ENCODE measurements around the gene KLHL29.

The KLHL29 gene

DNA sequence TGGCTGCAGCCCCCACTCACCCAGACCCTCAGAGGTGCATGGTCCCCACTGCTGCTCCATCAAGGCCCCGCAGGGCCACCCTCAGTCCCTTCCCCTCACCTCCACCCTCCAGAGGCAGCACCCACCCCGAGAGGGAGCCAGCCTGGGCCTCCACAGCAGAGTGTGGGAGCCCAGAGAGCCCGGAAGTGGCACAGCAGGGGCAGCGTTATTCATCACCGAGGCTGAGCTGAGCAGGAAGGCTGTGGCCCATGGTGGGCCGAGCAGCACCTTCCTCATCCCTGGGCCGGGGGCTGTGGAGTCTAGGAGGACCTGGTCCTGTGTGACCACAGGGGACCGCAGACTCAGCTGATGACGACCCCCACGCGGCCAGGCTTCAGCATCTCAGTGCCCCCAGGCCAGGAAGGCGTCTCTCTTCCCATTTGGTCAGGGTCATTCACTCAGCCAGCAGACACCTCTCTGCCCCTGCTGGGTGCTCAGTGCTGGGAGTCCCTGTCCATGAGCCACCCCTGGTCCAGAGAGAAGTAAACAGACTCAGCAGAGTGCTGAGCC is 283.9 kb downstream of the KLHL29 start:
- no peak for DNase-seq

DNA sequence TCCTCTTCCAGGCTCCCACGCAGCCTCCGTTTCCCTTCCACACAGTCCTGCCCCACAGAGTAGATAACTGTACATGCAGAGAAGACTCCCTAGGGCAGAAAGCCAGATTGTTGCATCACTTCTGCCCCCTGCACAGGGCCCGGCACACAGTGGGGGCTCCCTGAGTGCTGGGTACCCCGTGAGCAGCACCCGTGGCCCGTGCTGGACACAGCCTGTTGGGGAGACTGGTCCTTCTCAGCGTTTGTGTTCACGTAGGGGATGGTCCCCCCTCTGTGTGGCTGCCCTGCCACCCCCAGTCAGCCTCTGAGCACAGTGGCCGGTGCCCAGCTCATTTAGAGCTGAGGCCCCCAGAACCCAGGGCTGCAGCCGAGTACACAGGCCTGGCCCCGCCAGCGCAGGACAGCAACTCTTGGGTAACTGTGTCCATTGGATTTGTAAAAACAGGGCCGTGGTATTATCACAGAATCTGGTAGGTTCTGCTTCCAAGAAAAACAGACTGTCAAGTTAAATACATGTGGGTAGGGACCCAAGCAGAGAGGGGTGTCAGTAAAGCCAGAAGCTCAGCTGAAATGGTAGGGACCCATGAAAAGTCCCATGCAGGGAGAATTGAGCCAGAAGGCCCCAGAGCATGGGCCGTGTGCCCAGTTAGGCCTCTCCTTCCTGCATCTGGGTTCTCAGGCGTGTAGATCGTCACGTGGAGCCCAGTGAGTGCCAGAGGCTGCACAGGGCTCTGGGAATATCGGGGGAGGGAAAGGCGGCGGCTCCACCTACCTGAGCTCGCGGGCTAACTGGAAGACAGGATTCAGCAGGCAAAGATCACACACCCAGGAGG is 284.6 kb downstream of the KLHL29 start:
- peak; percentile 34 for DNase-seq

DNA sequence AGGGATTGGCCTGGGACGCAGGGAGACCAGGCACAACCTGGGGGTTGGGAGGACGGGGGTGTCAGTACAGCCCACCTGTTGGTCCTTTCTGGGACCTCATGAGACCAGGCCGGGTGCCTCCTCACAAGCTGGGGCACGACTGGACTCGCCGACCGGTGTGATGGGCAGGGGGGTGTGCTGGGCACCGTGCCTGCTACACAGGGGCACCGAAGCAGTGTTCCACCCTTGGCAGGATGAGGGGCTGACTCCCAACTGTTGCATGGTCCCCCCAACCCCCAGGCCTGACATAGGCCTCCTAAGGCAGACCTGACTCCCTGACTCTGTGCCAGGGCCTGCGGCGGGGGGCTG is 285.2 kb downstream of the KLHL29 start:
- DNase-seq: no peak

DNA sequence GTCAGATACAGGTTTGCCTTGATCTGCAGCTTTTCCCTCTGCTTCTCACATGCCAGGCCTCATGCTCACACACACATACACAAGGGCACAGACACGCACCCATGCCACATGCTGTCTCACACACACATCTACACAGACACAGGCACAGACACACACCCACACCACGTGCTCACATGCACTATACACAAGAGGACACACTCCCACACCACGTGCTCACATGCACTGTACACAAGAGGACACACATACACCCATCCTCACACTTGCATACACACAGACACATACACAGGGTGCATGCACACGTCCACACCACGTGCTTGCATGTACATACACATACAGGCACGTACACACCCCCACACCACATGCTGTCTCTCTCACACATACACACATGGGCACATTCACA is 288.1 kb downstream of the KLHL29 start:
- no peak for DNase-seq

DNA sequence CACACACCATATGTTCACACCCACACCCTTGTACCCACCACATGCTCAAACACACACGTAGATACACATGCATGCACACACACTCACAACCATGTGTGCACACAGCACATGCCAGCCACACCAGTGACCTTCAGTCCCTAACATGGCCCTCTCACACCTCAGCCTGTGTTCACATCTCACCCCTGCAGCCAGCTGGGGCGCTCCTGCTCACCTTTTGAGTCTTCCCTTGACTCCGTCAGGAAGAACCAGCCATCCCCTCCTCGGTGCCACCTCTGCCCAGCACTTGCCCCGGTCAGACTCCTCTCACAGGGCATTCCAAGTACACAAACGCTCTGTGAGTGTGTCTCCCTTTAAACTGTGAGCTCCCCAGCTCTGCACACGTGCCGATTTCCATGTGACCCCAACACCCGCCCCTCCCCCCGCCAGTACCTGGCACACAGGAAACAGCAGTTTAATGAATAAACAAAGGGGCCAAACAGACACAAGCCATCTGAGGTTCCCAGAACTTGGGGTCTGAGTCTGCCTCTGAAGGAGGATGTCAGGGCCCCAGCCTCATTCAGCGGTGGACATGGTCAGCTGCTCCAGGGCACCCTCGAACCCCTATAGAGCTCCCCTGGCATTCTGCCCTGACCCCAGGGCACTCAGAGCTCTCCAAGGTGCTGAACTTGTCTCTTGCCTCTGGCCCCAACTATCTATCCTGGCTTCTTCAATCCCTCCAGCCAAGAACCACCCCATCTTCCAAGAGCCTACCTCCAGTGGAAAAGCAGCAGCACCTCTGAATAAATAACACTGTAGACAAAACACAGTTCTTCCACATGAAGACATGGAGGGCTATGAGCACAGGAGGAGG is 289.1 kb downstream of the KLHL29 start:
- no peak for DNase-seq

DNA sequence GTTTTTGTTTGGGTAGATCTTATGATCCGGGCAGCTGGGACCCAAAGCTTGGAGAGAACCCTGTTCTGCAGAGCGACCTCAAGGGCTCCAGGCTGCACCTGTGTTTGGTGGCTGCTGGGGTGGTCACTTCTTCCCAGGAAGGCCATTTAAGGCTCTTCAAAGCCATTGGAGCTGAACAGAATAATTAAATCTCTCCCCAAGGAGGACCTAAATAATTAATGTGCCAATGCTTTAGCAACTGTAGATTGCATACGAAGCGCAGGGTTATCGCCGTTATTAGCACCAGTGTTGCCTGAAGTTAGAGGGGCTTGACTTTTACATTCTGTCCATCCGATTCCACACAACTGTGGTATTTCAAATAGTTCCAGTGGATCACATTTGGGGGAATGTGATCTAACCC is 290.5 kb downstream of the KLHL29 start:
- no peak for DNase-seq

DNA sequence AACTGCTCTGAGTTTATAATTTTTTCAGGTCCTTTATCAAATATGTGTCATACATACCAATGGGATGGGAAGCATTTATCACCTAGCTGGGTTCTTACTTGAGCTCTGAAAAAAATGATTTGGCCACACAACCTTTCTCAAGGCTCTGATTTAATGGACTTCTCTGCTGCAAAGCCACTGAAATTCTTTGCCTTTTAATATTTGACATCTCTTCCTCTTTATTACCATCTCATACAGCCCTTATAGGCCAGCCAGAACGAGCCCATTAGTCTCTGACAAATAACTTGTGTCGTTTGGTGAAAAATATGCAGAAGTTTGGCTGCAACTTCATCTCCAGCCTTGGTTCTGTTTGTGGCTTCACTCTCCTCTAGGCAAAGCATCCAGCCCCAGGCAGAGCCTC is 292.9 kb downstream of the KLHL29 start:
- DNase-seq: no peak

DNA sequence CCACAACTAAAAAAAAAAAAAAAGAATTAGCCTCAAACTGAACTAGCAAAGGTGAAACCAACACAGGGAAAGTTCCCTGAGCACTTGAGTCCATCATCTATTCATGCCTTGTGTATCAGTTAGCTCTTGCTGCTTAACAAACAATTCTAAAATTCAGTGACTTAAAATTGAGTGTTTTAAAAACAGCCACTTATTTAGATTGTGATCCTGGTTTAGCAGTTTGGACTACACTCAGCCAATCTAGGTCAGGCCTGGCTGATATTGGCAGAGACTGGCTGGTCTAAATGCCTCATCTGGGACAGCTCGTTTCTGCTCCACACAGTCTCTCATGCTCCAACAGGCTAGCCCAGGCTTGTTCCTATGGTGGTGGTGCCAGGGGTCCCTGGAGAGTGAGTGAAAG is 294.1 kb downstream of the KLHL29 start:
- DNase-seq: no peak

DNA sequence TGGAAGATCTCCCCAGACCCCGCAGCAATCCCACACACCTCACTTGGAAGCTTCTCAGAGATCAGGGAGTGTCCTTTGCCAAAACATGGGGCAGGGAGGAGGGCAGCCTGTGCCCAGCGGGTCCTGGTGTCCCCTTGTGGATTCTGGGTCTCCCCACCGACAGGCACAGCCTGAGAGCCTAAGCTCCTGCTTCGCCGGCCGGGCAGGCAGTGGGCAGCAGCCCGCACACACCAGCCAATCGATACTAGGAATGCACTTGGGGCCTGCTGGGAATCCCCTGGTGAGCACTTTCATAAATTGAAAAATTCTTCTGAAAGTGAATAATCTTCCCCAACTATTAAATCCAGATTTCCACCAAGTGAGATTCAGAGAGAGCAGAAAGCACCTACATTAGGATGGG is 296.0 kb downstream of the KLHL29 start:
- no peak for DNase-seq

DNA sequence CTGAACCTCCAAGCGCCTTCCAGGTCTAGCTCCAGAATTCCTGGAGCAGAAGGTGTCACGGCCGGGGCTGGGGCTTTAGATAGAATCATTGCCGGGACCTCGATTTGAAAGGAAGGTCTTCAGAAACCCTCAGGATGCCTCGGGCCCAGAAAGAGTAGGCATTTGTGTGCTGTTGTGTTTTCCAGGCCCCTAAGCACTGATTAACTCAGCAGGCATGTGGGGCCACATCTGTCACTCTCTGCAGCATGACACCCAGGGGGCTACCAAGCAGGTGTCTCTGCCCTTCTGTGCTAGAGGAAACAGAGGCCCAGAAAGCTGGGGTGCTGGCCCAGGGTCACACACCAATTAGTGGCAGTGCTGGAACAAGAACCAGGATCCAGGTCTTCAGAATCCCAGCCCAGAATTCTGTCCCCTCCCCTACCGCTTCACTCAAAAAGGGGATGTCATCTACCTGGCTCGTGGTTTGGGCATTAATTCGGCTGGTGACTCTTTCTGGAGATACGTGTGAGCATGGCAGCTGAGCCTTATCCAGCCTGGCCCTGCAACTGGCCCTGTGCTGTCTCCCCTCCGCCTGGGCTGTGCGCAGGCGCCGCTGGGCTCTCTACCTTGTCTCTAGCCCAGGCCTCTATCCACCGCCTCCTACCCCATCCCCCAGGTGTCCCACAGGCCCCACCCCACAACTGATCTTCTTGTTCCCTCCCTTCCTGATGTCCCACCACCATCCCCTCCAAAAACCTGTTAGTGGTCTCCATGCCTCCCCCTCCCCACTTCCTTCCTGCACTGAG is 296.6 kb downstream of the KLHL29 start:
- DNase-seq: no peak

DNA sequence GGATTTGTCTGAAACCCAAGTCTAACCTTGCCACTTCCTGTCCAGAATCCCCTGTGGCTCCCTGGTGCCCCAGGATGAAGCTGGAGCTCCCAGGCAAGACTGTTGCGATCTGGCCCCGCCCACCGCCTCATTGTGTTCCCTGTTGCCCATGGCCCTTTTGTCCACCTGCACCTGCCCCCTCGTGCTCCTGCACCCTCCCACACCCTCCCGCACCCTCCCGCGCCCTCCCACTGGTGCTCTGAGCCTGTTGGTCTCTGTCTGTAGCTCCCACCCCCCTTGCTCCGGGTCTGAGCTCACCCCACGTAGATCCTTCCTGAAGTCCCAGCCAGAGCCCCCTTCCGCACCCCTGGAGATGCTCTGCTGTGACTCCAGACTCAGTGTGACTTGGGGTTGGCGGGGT is 297.5 kb downstream of the KLHL29 start:
- no peak for DNase-seq

DNA sequence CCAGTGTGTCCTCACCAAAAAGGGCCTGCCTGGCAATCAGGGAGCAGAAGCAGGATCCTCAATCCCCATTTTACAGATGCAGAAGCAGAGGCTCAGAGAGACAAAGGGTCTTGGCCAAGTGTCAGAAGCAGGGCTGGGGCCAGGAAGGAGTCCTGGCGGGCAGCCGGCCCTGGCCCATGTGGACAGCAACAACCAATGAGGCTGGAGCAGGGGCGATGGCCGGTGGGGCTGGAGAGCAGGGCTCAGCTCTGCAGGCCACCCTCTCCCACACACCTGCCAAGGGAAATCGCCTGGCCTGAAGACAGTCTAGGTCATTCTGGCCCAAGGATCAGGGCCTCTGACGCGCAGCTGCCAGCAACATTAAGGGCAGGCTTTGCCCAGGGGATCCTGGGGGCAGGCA is 298.0 kb downstream of the KLHL29 start:
- no peak for DNase-seq

DNA sequence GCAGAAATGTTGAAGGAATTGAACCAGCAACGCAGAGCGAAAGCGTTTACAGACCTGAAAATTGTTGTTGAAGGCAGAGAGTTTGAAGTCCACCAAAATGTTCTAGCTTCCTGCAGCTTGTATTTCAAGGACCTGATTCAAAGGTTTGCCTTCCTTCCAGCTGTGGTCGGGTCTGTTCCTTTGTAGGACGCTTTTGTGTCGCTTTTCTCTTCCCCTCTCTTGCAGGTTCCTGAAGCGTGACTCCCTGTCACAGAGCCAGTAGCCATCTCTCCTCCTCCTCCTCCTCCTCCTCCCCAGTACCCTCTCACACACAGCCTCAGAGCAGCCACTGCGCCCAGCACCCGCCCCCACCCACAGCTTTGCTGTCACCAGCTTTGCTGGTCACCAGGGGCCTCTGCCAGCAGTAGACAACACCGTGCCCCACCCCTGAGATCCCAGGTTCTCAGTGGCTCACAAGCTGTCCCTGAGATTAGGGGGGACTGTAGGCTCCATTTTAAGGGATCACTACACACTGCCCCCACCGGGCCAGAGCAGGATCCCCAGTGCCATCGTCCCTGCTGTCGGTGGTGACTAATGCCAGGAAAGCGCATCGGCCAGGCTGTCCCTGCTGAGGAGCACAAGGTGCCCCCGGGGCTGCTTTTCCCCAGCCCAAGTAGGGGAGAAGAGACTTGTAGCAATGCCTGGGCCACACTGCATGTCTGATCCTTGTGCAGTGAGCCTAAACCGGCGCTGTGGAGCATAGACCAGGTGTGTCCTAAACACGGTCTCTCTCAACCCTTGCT is 299.6 kb downstream of the KLHL29 start:
- DNase-seq: no peak

DNA sequence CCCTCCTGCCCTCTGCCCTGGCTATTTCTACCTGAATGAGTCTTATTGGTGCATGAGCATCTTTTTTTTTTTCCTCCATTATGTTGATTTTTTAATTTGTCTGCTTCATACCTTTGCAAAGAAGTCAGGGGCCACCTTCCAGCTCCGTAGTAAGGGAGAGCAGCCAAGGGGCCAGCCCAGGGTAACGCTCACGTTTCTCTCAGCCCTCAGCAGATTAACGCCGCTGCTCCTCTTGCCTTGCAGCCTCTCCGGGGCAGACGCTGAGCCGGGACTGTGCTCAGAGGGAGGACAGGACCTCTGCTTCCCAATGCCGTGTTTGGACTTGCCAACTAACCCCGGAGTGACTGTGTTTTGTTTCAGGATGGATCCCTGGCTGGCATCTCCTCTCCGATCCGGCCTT is 300.2 kb downstream of the KLHL29 start:
- no peak for DNase-seq

DNA sequence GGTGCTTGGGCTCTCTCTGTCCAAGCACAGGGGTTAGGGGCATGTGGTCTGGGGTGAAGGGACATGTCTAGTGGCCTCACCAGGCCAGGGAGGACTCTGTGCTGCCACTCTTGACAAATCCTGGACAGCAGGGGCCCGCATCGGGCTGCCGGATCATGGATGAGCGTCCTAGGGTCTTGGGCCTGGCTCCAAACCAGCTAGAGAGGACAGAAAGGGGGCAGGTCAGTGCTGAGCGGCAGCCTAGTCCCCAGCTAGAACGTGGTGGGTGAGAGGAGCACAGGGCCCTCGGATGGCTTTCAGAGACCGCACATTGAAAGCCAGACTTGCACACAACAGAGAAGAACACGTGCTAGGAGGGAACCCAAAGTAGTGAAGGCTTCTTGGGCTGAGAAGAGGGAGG is 300.7 kb downstream of the KLHL29 start:
- no peak for DNase-seq

DNA sequence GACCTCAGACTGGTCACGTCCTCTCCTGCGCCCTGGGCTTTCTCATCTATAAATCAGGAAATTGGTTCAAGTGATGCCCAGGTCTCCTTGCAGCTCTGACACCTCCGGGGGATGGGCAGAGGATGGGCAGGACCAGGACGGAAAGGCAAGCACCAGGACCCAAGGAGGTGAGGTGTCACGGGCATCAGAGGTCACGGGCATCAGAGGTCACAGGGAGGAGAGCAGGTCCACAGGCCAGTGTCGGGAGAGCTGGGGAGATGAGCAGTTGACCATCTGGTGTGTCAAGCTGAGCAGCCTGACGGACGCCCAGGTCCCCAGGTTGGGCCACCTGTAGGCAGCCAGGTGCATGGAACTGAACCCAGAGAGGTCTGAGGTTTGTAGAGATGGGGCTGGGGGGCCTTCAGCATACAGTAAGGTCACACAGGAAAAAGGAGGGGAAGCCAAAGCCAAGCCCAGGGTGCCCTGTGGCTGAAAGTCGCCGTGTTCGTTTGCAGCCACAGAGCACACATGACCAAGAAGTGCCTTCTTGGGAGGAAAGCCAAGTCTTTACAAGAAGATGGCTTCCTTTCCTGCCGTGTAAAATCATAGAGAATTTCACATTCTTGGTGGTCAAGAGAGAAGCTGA is 301.5 kb downstream of the KLHL29 start:
- DNase-seq: no peak

DNA sequence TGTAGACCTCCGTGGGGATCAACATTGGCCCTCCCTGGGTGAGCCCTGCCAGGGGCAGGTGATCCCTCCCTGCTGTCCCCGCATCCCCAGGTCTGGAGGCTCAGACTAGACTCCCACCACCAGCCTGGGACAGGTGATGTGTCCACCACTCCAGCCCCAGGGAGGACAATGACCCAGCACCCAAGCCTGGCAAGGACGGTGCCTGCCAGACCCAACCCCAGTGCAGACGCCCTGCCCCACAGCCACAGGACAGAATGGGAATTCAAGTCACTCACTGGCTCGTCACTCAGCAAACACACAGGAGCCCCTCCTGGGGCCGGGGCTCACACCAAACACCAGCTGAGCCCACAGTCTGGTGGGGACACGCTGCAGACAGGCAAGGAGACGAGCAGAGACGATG is 302.2 kb downstream of the KLHL29 start:
- no peak for DNase-seq

DNA sequence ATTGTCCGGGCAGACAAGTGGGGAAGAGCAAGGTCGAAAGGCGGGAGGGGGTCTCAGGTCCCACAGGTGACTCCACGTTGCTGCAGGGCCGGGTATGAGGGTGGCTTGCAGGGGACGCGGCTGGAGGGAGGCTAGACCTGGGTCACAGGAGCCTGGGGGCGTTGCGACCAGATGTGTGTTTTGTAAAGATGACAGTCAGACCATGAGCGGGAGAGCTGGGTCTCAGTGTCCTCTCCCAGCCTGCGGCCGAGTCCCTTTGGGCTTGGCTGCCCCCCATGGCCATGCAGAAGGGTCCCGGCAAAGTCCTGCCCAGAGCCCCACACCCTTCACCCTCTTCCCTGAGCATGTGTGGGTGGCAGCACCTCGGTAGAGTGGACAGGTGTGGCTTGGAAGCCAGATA is 302.7 kb downstream of the KLHL29 start:
- no peak for DNase-seq

DNA sequence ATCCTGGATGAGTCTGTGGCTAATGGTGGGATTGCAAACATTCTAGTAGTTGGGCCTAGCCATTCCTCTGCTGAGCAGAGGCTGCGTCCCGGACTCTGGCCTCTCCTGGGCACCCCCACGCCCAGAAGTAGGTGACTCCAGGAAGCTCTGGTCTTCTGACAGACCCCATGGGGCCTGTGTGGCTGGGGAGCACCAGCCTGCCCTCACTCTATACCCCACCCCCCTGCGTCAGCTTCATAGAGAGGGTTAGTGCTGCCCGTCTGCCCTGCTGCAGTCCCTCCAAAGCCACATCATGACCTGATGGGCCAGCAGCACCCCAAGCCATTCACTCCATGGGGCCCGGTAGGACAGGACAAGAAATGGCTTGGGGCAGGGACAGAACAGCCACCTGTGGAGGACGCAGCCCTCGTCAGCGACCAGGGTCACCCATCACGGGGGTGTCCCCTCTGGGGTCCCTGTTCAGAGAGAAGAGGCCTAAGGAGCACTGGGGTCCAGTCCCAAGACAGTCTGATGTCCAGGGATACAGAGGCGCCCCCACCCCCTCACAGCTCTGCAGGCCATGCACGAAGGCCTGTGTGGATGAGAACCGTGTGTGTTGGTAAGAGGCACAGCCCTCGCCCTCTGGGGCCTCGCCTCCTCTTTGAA is 303.6 kb downstream of the KLHL29 start:
- no peak for DNase-seq

DNA sequence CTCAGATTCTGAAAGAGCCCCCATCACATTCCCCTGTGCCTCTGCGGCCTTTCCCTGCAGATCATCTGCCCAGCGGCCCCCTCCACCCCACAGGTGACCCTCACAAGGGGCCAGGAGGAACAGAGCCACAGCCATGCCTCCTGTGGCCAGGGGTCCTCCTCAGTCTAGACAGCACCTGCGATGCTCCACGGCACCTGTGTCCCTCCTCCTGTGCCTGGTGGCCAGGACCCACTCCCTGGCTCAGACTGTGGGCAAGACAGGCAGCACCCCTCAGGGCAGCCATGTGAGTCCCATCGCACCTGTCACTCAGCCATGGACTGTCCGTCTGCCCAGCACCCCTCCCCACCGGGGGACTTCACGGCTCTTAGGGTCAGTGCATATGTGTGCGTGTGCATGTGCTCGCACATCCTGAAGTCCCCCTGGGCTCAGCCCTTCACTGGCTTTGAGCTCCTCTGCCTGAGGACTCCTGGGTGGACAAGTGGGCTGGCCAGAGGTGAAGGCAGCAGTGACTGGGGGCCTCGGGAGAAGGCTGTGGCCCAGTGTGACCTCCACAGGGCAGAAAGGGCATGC is 304.2 kb downstream of the KLHL29 start:
- no peak for DNase-seq

DNA sequence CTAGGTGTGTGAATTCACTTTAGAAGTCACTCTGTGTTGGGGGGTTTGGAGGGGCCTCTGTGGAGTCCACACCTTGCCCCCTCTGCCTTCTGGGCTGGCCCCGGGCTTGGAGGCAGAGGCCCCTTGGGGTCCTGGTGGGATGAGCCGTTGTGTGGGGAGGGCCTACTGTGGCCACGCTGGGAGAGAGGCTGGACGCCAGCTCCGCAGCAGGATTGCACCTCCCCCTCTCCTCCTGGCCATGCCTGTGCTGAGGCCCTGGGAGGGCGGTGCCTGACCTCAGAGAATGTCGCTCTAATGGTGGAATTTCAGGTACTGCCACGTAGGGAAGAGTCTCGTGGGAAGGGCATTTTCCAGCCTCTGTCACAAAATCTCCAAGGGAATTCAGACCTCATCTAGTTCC is 304.9 kb downstream of the KLHL29 start:
- no peak for DNase-seq

All from fibroblast of skin of right biceps (primary cell).